GM19025 (cell line): ENCODE results near the gene EPN1.
A peak's percentile ranks its signal among the peaks of the same experiment; 100 is the strongest.

Experiments used
- ATAC-seq: cut with Tn5 transposase; IDR thresholded peaks from one replicate; pipeline ENCODE4 v1.9.1; 2021; ENCODE audit warnings: mild to moderate bottlenecking, low read depth, moderate library complexity; ENCODE audit not compliant: unreplicated experiment

Gene EPN1

GRCh38 chr19:55645512-55645881 lies 29.5 kb upstream of the EPN1 start:
- no peak for ATAC-seq

GRCh38 chr19:55646889-55647731 lies 27.9 kb upstream of the EPN1 start:
- no peak for ATAC-seq

GRCh38 chr19:55647732-55648584 lies 27.1 kb upstream of the EPN1 start, which contains the start of gene CCDC106:
CCDC106 (plus strand) TSS chr19:55648212; CDS start chr19:55649047, 835 bp downstream.
- peak; percentile 40 for ATAC-seq

GRCh38 chr19:55648585-55649267 lies 26.3 kb upstream of the EPN1 start:
- ATAC-seq = no peak

GRCh38 chr19:55649268-55650125 lies 25.5 kb upstream of the EPN1 start:
- no peak for ATAC-seq

GRCh38 chr19:55650126-55650557 lies 24.9 kb upstream of the EPN1 start:
- no peak for ATAC-seq

- ATAC-seq = no peak
Measured at GRCh38 chr19:55650602-55651230, 24.3 kb upstream of the EPN1 start.

GRCh38 chr19:55651236-55651635 lies 23.8 kb upstream of the EPN1 start:
- ATAC-seq = no peak

GRCh38 chr19:55652311-55653128 lies 22.5 kb upstream of the EPN1 start:
- ATAC-seq = no peak

- ATAC-seq = peak; percentile 35
Measured at GRCh38 chr19:55653651-55654322, 21.2 kb upstream of the EPN1 start.

GRCh38 chr19:55654323-55654867 lies 20.6 kb upstream of the EPN1 start:
- peak; percentile 39 for ATAC-seq

- ATAC-seq = peak; percentile 35
Measured at GRCh38 chr19:55654868-55655647, 20.0 kb upstream of the EPN1 start, which contains the start of gene U2AF2. U2AF2 (plus strand) TSS chr19:55655035; CDS start chr19:55655105, 70 bp downstream.

GRCh38 chr19:55655648-55656040 lies 19.4 kb upstream of the EPN1 start:
- ATAC-seq = no peak

- ATAC-seq = no peak
Measured at GRCh38 chr19:55656552-55656951, 18.5 kb upstream of the EPN1 start.

- ATAC-seq = no peak
Measured at GRCh38 chr19:55656988-55657747, 17.9 kb upstream of the EPN1 start.

GRCh38 chr19:55658846-55659459 lies 16.1 kb upstream of the EPN1 start:
- ATAC-seq = no peak
